GM23338 (cell line): ENCODE results near the gene COQ8B. TPM values are rescaled to one million over a fixed set of nuclear protein-coding genes. Genes with fewer than 3 reads are reported as not detected.

ENCODE experiments used
- ATAC-seq: fragments of 200-7000 bp; cut with Tn5 transposase; 3 replicates; pipeline ENCODE4 v1.9.1; 2020
- DNase-seq: peaks from one replicate; pipeline ENCODE4 v3.0.0-alpha.2; 2015; ENCODE audit warnings: low spot score
- H2AFZ ChIP-seq: fragments of 200-600 bp; sonication (generic); 2 replicates; pipeline ENCODE4 v1.8.0; 2016; ENCODE audit warnings: antibody characterized with exemption, mild to moderate bottlenecking, moderate library complexity
- H3F3A ChIP-seq: fragments of 200-600 bp; sonication (generic); replicated peaks from 2 replicates; pipeline ENCODE4 v1.8.0; 2017; ENCODE audit warnings: antibody characterized with exemption, mixed run types, low read depth
- H3K27ac ChIP-seq: fragments of 200-600 bp; sonication (generic); 2 replicates; pipeline ENCODE4 v1.6.1; 2016; ENCODE audit warnings: low read depth
- H3K27me3 ChIP-seq: fragments of 200-600 bp; sonication (generic); 2 replicates; pipeline ENCODE4 v1.8.0; 2016; ENCODE audit warnings: mild to moderate bottlenecking, mixed run types, moderate library complexity; ENCODE audit not compliant: insufficient read depth
- H3K36me3 ChIP-seq: fragments of 200-600 bp; sonication (generic); 2 replicates; pipeline ENCODE4 v1.8.0; 2016; ENCODE audit warnings: mild to moderate bottlenecking; ENCODE audit not compliant: insufficient read depth
- H3K4me1 ChIP-seq: fragments of 200-600 bp; sonication (generic); 2 replicates; pipeline ENCODE4 v1.8.0; 2016; ENCODE audit warnings: mild to moderate bottlenecking, moderate library complexity; ENCODE audit not compliant: insufficient read depth
- H3K4me2 ChIP-seq: fragments of 200-600 bp; sonication (generic); 2 replicates; pipeline ENCODE4 v1.7.1; 2017; ENCODE audit warnings: mixed run types
- H3K4me3 ChIP-seq: fragments of 200-600 bp; sonication (generic); 2 replicates; pipeline ENCODE4 v1.6.1; 2016; ENCODE audit warnings: mixed run types
- H3K79me2 ChIP-seq: fragments of 200-600 bp; sonication (generic); replicated peaks from 2 replicates; pipeline ENCODE4 v1.8.0; 2017; ENCODE audit warnings: mild to moderate bottlenecking; ENCODE audit not compliant: insufficient read depth
- H3K9me2 ChIP-seq: fragments of 200-600 bp; sonication (generic); 2 replicates; pipeline ENCODE4 v1.8.0; 2017; ENCODE audit not compliant: insufficient read depth
- H4K20me1 ChIP-seq: fragments of 200-600 bp; sonication (generic); replicated peaks from 2 replicates; pipeline ENCODE4 v1.8.0; 2017; ENCODE audit warnings: mild to moderate bottlenecking; ENCODE audit not compliant: insufficient read depth
- H3K27ac Mint-ChIP-seq: 2 replicates; pipeline ENCODE4 v1.8.0; 2020; ENCODE audit warnings: inconsistent platforms, mild to moderate bottlenecking, moderate library complexity, mixed read lengths
- H3K27me3 Mint-ChIP-seq: 3 replicates; pipeline ENCODE4 v1.8.0; 2022; ENCODE audit warnings: low read depth, mild to moderate bottlenecking, moderate library complexity, mixed read lengths, inconsistent platforms; ENCODE audit not compliant: insufficient read depth, poor library complexity
- H3K36me3 Mint-ChIP-seq: 3 replicates; pipeline ENCODE4 v1.8.0; 2021; ENCODE audit warnings: low read depth, mild to moderate bottlenecking, inconsistent platforms, moderate library complexity, mixed read lengths
- H3K4me1 Mint-ChIP-seq: 3 replicates; pipeline ENCODE4 v1.8.0; 2020; ENCODE audit warnings: mild to moderate bottlenecking, inconsistent platforms, mixed read lengths
- H3K4me3 Mint-ChIP-seq: 3 replicates; pipeline ENCODE4 v1.8.0; 2021; ENCODE audit warnings: moderate library complexity, mild to moderate bottlenecking, inconsistent platforms, mixed read lengths
- H3K9me3 Mint-ChIP-seq: 3 replicates; pipeline ENCODE4 v1.8.0; 2020; ENCODE audit warnings: moderate library complexity, mild to moderate bottlenecking, inconsistent platforms, mixed read lengths
- CREB1 ChIP-seq: fragments of 250-450 bp; sonication (Bioruptor Pico); IDR thresholded peaks from 2 replicates; pipeline ENCODE4 v1.5.0; 2020; ENCODE audit warnings: low read depth, mild to moderate bottlenecking, moderate library complexity
- CTCF ChIP-seq, 2 experiments: fragments of 200-600 bp in 1 of 2; sonication (generic) in 1 of 2; conservative IDR thresholded peaks; 2 replicates each; pipeline versions ENCODE4 v1.5.1 to v1.6.1; 2016 to 2017; ENCODE audit warnings: antibody characterized with exemption in 2 of 2, low read depth in 2 of 2, mild to moderate bottlenecking in 2 of 2, moderate library complexity in 1 of 2
- ETS1 ChIP-seq: IDR thresholded peaks from 2 replicates; pipeline ENCODE4 v1.6.1; 2016; ENCODE audit warnings: antibody characterized with exemption
- EZH2phosphoT487 ChIP-seq: fragments of 200-600 bp; sonication (generic); IDR thresholded peaks from one replicate; pipeline ENCODE4 v1.8.1; 2018; ENCODE audit warnings: antibody characterized with exemption; ENCODE audit not compliant: unreplicated experiment
- JUNB ChIP-seq: IDR thresholded peaks from one replicate; pipeline ENCODE4 v1.6.1; 2016; ENCODE audit warnings: antibody characterized with exemption; ENCODE audit not compliant: unreplicated experiment
- NANOG ChIP-seq: IDR thresholded peaks from 2 replicates; pipeline ENCODE4 v1.6.1; 2016; ENCODE audit warnings: antibody characterized with exemption, borderline replicate concordance
- POLR2AphosphoS5 ChIP-seq: IDR thresholded peaks from 2 replicates; pipeline ENCODE4 v1.6.1; 2016; ENCODE audit warnings: antibody characterized with exemption, low read depth
- REST ChIP-seq: IDR thresholded peaks from one replicate; pipeline ENCODE4 v1.6.1; 2018; ENCODE audit warnings: antibody characterized with exemption; ENCODE audit not compliant: unreplicated experiment
- STAT1 ChIP-seq: IDR thresholded peaks from one replicate; pipeline ENCODE4 v1.6.1; 2016; ENCODE audit warnings: antibody characterized with exemption; ENCODE audit not compliant: unreplicated experiment
- ZNF114 ChIP-seq: fragments of 250-450 bp; sonication (Bioruptor Pico); IDR thresholded peaks from 2 replicates; pipeline ENCODE4 v1.5.0; 2020; ENCODE audit warnings: mild to moderate bottlenecking, moderate library complexity
- polyA plus RNA-seq: library from polyadenylated mRNA; unstranded; fragments of >200 nt; fragmentation: Nextera tagmentation; extraction: Ambion mirVana; gene quantifications from 2 replicates; pipeline ENCODE4 v1.2.1, GENCODE V29; 2016
- total RNA-seq: library from RNA; depleted of rRNA; stranded (reverse); fragments of >200 nt; shearing (Covaris generic); gene quantifications from 2 replicates; pipeline ENCODE4 v1.2.3, GENCODE V29; 2014
- TF ChIP-seq, protein P1 (sequence below): fragments of 250-450 bp; sonication (Bioruptor Pico); IDR thresholded peaks from 2 replicates; pipeline ENCODE4 v1.5.0; 2020; ENCODE audit warnings: mild to moderate bottlenecking, moderate library complexity

Gene COQ8B
- total and polyA plus RNA-seq, 2 experiments from 2014 or later = 13.9 to 59.6 TPM

DNA sequence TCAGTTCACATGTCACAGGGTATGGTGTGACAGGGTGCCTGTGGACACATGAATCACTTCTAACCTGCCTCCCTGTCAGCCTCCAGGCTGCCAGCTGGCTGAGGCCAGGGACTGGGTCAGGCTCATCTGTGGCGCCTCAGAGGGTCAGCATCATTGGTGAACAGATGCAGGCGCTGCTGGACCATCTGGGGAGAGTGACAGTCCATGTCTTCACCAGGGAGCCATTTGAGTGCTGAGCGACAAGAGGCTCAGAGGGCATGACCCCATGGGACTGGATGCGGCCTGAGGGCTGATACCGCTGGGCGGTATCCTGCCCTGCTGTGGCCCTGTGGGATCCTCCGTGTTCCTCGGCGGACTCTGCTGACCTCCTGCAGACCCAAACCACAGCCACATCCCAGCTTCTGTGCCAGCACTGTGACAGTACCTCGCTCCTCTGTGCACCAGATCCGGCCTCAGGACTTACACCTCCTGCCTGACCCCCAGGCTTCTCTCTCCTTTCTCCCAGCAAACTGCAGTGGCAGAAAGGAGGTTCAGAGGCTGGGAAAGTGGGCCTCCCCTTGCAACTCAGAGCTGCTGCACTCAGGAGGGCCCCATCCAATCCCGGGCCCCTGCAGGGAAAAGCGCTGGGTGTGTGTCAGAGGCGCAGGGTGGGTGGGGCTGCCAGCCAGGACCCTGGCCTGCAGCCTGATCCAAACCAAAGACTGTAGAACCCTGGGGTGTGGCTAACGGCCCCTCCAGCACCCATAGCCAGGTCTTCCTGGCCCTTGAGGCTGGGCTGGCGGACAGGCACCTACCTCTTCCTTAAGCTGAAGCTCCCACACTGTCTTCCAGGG lies 23.4 kb upstream of the COQ8B start:
- no peaks in the 10 kb centered on the region for H3F3A ChIP-seq
- no peak overlapping the region for H3K4me3 Mint-ChIP-seq
- H3K36me3 Mint-ChIP-seq = peaks cover 33% of the 10 kb centered on the region
- H2AFZ ChIP-seq = no peak overlapping the region
- no peaks in the 10 kb centered on the region for H3K79me2 ChIP-seq
- peak overlapping the region; percentile 44; the same call in 1 of the 2 replicates for H3K27ac Mint-ChIP-seq
- H3K27me3 Mint-ChIP-seq = peaks cover 15% of the 10 kb centered on the region
- no peaks in the 10 kb centered on the region for H3K36me3 ChIP-seq
- ATAC-seq = no peak
- no peaks in the 10 kb centered on the region for H3K27me3 ChIP-seq
- peaks cover 4% of the 10 kb centered on the region; the same call in 1 of the 2 replicates for H3K4me1 ChIP-seq
- DNase-seq = no peak
- 0 out of 3 replicates have a peak, but pooled peaks cover 3% of the 10 kb centered on the region for H3K9me3 Mint-ChIP-seq
- H3K4me2 ChIP-seq = no peak overlapping the region
- H4K20me1 ChIP-seq = no peaks in the 10 kb centered on the region
- H3K4me3 ChIP-seq = no peak overlapping the region
- no peaks in the 10 kb centered on the region for H3K9me2 ChIP-seq
- no peak overlapping the region for H3K27ac ChIP-seq
- peaks cover 11% of the 10 kb centered on the region for H3K4me1 Mint-ChIP-seq
- TF ChIP-seq ZNF114 (CRISPR knock-in tag) (no peak), REST (no peak), ETS1 (no peak), CTCF (conservative IDR thresholded peaks at IDR 0.05; ENCODE audit: low read depth in 2 of 2) (no peak), EZH2phosphoT487 (no peak), STAT1 (no peak), POLR2AphosphoS5 (no peak), CREB1 (CRISPR knock-in tag) (no peak), NANOG (no peak), JUNB (no peak)
- TF ChIP-seq, protein P1, sequence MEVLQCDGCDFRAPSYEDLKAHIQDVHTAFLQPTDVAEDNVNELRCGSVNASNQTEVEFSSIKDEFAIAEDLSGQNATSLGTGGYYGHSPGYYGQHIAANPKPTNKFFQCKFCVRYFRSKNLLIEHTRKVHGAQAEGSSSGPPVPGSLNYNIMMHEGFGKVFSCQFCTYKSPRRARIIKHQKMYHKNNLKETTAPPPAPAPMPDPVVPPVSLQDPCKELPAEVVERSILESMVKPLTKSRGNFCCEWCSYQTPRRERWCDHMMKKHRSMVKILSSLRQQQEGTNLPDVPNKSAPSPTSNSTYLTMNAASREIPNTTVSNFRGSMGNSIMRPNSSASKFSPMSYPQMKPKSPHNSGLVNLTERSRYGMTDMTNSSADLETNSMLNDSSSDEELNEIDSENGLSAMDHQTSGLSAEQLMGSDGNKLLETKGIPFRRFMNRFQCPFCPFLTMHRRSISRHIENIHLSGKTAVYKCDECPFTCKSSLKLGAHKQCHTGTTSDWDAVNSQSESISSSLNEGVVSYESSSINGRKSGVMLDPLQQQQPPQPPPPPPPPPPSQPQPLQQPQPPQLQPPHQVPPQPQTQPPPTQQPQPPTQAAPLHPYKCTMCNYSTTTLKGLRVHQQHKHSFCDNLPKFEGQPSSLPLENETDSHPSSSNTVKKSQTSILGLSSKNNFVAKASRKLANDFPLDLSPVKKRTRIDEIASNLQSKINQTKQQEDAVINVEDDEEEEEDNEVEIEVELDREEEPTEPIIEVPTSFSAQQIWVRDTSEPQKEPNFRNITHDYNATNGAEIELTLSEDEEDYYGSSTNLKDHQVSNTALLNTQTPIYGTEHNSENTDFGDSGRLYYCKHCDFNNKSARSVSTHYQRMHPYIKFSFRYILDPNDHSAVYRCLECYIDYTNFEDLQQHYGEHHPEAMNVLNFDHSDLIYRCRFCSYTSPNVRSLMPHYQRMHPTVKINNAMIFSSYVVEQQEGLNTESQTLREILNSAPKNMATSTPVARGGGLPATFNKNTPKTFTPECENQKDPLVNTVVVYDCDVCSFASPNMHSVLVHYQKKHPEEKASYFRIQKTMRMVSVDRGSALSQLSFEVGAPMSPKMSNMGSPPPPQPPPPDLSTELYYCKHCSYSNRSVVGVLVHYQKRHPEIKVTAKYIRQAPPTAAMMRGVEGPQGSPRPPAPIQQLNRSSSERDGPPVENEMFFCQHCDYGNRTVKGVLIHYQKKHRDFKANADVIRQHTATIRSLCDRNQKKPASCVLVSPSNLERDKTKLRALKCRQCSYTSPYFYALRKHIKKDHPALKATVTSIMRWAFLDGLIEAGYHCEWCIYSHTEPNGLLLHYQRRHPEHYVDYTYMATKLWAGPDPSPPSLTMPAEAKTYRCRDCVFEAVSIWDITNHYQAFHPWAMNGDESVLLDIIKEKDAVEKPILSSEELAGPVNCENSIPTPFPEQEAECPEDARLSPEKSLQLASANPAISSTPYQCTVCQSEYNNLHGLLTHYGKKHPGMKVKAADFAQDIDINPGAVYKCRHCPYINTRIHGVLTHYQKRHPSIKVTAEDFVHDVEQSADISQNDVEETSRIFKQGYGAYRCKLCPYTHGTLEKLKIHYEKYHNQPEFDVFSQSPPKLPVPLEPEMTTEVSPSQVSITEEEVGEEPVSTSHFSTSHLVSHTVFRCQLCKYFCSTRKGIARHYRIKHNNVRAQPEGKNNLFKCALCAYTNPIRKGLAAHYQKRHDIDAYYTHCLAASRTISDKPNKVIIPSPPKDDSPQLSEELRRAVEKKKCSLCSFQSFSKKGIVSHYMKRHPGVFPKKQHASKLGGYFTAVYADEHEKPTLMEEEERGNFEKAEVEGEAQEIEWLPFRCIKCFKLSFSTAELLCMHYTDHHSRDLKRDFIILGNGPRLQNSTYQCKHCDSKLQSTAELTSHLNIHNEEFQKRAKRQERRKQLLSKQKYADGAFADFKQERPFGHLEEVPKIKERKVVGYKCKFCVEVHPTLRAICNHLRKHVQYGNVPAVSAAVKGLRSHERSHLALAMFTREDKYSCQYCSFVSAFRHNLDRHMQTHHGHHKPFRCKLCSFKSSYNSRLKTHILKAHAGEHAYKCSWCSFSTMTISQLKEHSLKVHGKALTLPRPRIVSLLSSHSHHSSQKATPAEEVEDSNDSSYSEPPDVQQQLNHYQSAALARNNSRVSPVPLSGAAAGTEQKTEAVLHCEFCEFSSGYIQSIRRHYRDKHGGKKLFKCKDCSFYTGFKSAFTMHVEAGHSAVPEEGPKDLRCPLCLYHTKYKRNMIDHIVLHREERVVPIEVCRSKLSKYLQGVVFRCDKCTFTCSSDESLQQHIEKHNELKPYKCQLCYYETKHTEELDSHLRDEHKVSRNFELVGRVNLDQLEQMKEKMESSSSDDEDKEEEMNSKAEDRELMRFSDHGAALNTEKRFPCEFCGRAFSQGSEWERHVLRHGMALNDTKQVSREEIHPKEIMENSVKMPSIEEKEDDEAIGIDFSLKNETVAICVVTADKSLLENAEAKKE (CRISPR knock-in tag) = no peak
